WTC11 (cell line): ENCODE results near the gene UPF3A. TPM values are rescaled to one million over a fixed set of nuclear protein-coding genes. Genes with fewer than 3 reads are reported as not detected.

Experiments used
- ATF1 ChIP-seq: sonication (generic); formaldehyde crosslinking; IDR thresholded peaks from 2 replicates; pipeline ENCODE4 v1.8.1; 2023; ENCODE audit warnings: mild to moderate bottlenecking, moderate library complexity, missing genetic modification reagents
- CBFB ChIP-seq: sonication (generic); formaldehyde crosslinking; IDR thresholded peaks from 2 replicates; pipeline ENCODE4 v1.8.1; 2022; ENCODE audit warnings: mild to moderate bottlenecking, low read depth, missing genetic modification reagents
- CREM ChIP-seq: sonication (generic); formaldehyde crosslinking; IDR thresholded peaks from 2 replicates; pipeline ENCODE4 v1.8.1; 2022; ENCODE audit warnings: mild to moderate bottlenecking, missing genetic modification reagents, moderate library complexity
- E2F5 ChIP-seq: sonication (generic); formaldehyde crosslinking; IDR thresholded peaks from 2 replicates; pipeline ENCODE4 v1.8.1; 2022; ENCODE audit warnings: mild to moderate bottlenecking, moderate library complexity, missing genetic modification reagents
- ELF4 ChIP-seq: sonication (generic); formaldehyde crosslinking; IDR thresholded peaks from 2 replicates; pipeline ENCODE4 v1.8.1; 2022; ENCODE audit warnings: low read depth, mild to moderate bottlenecking, moderate library complexity, missing genetic modification reagents
- EMX1 ChIP-seq: fragments of 250-450 bp; sonication (Bioruptor Pico); IDR thresholded peaks from 2 replicates; pipeline ENCODE4 v1.8.0; 2021; ENCODE audit warnings: mild to moderate bottlenecking
- FOXJ3 ChIP-seq: sonication (generic); formaldehyde crosslinking; IDR thresholded peaks from 2 replicates; pipeline ENCODE4 v1.9.0; 2021; ENCODE audit warnings: missing genetic modification reagents, mild to moderate bottlenecking, borderline replicate concordance
- GABPB1 ChIP-seq: sonication (generic); formaldehyde crosslinking; IDR thresholded peaks from 2 replicates; pipeline ENCODE4 v1.8.1; 2023; ENCODE audit warnings: mild to moderate bottlenecking, missing genetic modification reagents
- GRHL2 ChIP-seq: fragments of 250-450 bp; sonication (Bioruptor Pico); IDR thresholded peaks from 2 replicates; pipeline ENCODE4 v1.8.0; 2022; ENCODE audit warnings: mild to moderate bottlenecking, moderate library complexity; ENCODE audit not compliant: insufficient replicate concordance, severe bottlenecking
- IRF2 ChIP-seq: sonication (generic); formaldehyde crosslinking; IDR thresholded peaks from 2 replicates; pipeline ENCODE4 v1.8.0; 2022; ENCODE audit warnings: low read depth, missing genetic modification reagents, borderline replicate concordance
- JAZF1 ChIP-seq: fragments of 250-450 bp; sonication (Bioruptor Pico); IDR thresholded peaks from 2 replicates; pipeline ENCODE4 v1.9.0; 2021; ENCODE audit warnings: moderate library complexity, mild to moderate bottlenecking, inconsistent platforms
- JUN ChIP-seq: sonication (generic); formaldehyde crosslinking; IDR thresholded peaks from 2 replicates; pipeline ENCODE4 v1.8.0; 2023; ENCODE audit warnings: mild to moderate bottlenecking, missing genetic modification reagents
- NFYB ChIP-seq: sonication (generic); formaldehyde crosslinking; conservative IDR thresholded peaks from 2 replicates; pipeline ENCODE4 v1.8.0; 2022; ENCODE audit warnings: low read depth, missing genetic modification reagents
- NR3C1 ChIP-seq: sonication (generic); formaldehyde crosslinking; conservative IDR thresholded peaks from 2 replicates; pipeline ENCODE4 v1.8.1; 2023; ENCODE audit warnings: low read depth, mild to moderate bottlenecking, missing genetic modification reagents
- OVOL2 ChIP-seq: fragments of 250-450 bp; sonication (Bioruptor Pico); IDR thresholded peaks from 2 replicates; pipeline ENCODE4 v1.9.0; 2021; ENCODE audit warnings: mild to moderate bottlenecking, borderline replicate concordance
- PRDM15 ChIP-seq: sonication (generic); formaldehyde crosslinking; IDR thresholded peaks from 2 replicates; pipeline ENCODE4 v1.8.0; 2022; ENCODE audit warnings: missing genetic modification reagents
- PRRX2 ChIP-seq: fragments of 250-450 bp; sonication (Bioruptor Pico); IDR thresholded peaks from 2 replicates; pipeline ENCODE4 v1.8.0; 2021; ENCODE audit warnings: mild to moderate bottlenecking
- TCF7 ChIP-seq: sonication (generic); formaldehyde crosslinking; IDR thresholded peaks from 2 replicates; pipeline ENCODE4 v1.8.0; 2022; ENCODE audit warnings: mild to moderate bottlenecking, low read depth, missing genetic modification reagents, moderate library complexity
- ZBTB21 ChIP-seq: sonication (generic); formaldehyde crosslinking; IDR thresholded peaks from 2 replicates; pipeline ENCODE4 v1.8.1; 2023; ENCODE audit warnings: mild to moderate bottlenecking, missing genetic modification reagents, borderline replicate concordance
- ZNF121 ChIP-seq: sonication (generic); formaldehyde crosslinking; IDR thresholded peaks from 2 replicates; pipeline ENCODE4 v1.8.0; 2023; ENCODE audit warnings: missing genetic modification reagents
- ZNF416 ChIP-seq: fragments of 250-450 bp; sonication (Bioruptor Pico); IDR thresholded peaks from 2 replicates; pipeline ENCODE4 v1.9.0; 2021; ENCODE audit warnings: mild to moderate bottlenecking, inconsistent platforms
- ZNF532 ChIP-seq: fragments of 250-450 bp; sonication (Bioruptor Pico); IDR thresholded peaks from 2 replicates; pipeline ENCODE4 v1.9.0; 2021; ENCODE audit warnings: mild to moderate bottlenecking, borderline replicate concordance
- total RNA-seq: library from RNA; stranded (reverse); gene quantifications from 3 replicates; pipeline ENCODE4 v1.2.3, GENCODE V29; 2021
- TF ChIP-seq, protein P1 (sequence below): fragments of 250-450 bp; sonication (Bioruptor Pico); IDR thresholded peaks from 2 replicates; pipeline ENCODE4 v1.8.0; 2021; ENCODE audit warnings: mild to moderate bottlenecking
- TF ChIP-seq, protein P2 (sequence below): sonication (generic); formaldehyde crosslinking; IDR thresholded peaks from 2 replicates; pipeline ENCODE4 v1.8.0; 2022; ENCODE audit warnings: mild to moderate bottlenecking, missing genetic modification reagents
- TF ChIP-seq, protein P3 (sequence below): sonication (generic); formaldehyde crosslinking; IDR thresholded peaks from 2 replicates; pipeline ENCODE4 v1.8.0; 2023; ENCODE audit warnings: missing genetic modification reagents
- TF ChIP-seq, protein P4 (sequence below): sonication (generic); formaldehyde crosslinking; IDR thresholded peaks from 2 replicates; pipeline ENCODE4 v1.8.0; 2022; ENCODE audit warnings: mild to moderate bottlenecking, missing genetic modification reagents
- TF ChIP-seq, protein P5 (sequence below): sonication (generic); formaldehyde crosslinking; IDR thresholded peaks from 2 replicates; pipeline ENCODE4 v1.8.1; 2023; ENCODE audit warnings: mild to moderate bottlenecking, missing genetic modification reagents, moderate library complexity

UPF3A gene
- total RNA-seq, 1 experiment from 2014 or later, result 71.9 TPM

DNA sequence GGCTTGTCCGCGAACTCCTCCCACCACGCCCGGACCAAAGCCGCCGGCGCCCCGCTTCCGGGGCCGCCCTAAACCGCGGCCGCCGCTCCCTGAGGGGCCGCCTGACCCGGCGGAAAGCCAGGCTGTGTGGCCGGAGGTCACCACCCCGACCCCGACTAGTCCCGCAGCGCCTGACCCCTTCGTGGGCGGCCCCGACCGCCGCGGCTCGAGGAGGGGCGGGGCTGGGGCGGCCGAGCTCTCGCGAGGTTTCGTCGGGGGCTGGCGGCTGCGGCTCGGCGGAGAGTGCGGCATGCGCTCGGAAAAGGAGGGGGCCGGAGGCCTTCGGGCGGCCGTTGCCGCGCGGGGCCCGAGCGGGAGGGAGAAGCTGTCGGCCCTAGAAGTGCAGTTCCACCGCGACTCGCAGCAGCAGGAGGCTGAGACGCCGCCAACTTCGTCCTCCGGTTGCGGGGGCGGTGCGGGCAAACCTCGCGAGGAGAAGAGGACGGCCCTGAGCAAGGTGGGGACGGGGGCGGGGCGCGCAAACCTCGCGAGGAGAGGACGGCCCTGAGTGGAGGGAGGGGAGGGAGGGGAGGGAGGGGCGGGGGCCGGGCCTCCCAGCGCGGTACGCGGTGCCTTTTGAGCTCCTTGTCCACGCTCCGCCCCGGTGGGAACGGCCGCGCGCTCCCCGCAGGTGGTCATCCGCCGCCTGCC lies at the start of gene UPF3A (continued):
- peak; percentile 43; the same call in 1 of the 2 replicates for TF ChIP-seq ZNF532 (CRISPR knock-in tag)
- no peak for TF ChIP-seq PRRX2 (CRISPR knock-in tag)
- TF ChIP-seq ATF1 (CRISPR knock-in tag), result 0 out of 2 replicates have a peak, but pooled peaks have one; percentile 60
- TF ChIP-seq GABPB1 (CRISPR knock-in tag), result peak; percentile 69
- no peak for TF ChIP-seq PRDM15 (CRISPR knock-in tag)
- TF ChIP-seq JUN, result 0 out of 2 replicates have a peak, but pooled peaks have one; percentile 47
- TF ChIP-seq NR3C1, result no peak
- TF ChIP-seq IRF2 (CRISPR knock-in tag), result no peak
- no peak for TF ChIP-seq GRHL2 (CRISPR knock-in tag)
- TF ChIP-seq TCF7 (CRISPR knock-in tag), result 0 out of 2 replicates have a peak, but pooled peaks have one; percentile 61
- no peak for TF ChIP-seq FOXJ3 (CRISPR knock-in tag)
- TF ChIP-seq NFYB (CRISPR knock-in tag), result no peak
- TF ChIP-seq E2F5 (CRISPR knock-in tag), result peak; percentile 74
- TF ChIP-seq, protein P1, sequence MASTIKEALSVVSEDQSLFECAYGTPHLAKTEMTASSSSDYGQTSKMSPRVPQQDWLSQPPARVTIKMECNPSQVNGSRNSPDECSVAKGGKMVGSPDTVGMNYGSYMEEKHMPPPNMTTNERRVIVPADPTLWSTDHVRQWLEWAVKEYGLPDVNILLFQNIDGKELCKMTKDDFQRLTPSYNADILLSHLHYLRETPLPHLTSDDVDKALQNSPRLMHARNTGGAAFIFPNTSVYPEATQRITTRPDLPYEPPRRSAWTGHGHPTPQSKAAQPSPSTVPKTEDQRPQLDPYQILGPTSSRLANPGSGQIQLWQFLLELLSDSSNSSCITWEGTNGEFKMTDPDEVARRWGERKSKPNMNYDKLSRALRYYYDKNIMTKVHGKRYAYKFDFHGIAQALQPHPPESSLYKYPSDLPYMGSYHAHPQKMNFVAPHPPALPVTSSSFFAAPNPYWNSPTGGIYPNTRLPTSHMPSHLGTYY (CRISPR knock-in tag), result no peak
- no peak for TF ChIP-seq ZBTB21 (CRISPR knock-in tag)
- TF ChIP-seq, protein P2, sequence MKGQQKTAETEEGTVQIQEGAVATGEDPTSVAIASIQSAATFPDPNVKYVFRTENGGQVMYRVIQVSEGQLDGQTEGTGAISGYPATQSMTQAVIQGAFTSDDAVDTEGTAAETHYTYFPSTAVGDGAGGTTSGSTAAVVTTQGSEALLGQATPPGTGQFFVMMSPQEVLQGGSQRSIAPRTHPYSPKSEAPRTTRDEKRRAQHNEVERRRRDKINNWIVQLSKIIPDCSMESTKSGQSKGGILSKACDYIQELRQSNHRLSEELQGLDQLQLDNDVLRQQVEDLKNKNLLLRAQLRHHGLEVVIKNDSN (CRISPR knock-in tag), result no peak
- no peak for TF ChIP-seq JAZF1
- peak; percentile 99 for TF ChIP-seq ZNF121 (CRISPR knock-in tag)
- no peak for TF ChIP-seq CBFB
- TF ChIP-seq ZNF416 (CRISPR knock-in tag), result no peak
- TF ChIP-seq OVOL2, result no peak
- TF ChIP-seq ELF4, result peak; percentile 39; the same call in 1 of the 2 replicates
- 0 out of 2 replicates have a peak, but pooled peaks have one; percentile 19 for TF ChIP-seq EMX1 (CRISPR knock-in tag)
- TF ChIP-seq, protein P3, sequence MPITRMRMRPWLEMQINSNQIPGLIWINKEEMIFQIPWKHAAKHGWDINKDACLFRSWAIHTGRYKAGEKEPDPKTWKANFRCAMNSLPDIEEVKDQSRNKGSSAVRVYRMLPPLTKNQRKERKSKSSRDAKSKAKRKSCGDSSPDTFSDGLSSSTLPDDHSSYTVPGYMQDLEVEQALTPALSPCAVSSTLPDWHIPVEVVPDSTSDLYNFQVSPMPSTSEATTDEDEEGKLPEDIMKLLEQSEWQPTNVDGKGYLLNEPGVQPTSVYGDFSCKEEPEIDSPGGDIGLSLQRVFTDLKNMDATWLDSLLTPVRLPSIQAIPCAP (CRISPR knock-in tag), result no peak
- TF ChIP-seq, protein P4, sequence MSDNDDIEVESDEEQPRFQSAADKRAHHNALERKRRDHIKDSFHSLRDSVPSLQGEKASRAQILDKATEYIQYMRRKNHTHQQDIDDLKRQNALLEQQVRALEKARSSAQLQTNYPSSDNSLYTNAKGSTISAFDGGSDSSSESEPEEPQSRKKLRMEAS (CRISPR knock-in tag), result peak; percentile 61; the same call in 1 of the 2 replicates
- TF ChIP-seq, protein P5, sequence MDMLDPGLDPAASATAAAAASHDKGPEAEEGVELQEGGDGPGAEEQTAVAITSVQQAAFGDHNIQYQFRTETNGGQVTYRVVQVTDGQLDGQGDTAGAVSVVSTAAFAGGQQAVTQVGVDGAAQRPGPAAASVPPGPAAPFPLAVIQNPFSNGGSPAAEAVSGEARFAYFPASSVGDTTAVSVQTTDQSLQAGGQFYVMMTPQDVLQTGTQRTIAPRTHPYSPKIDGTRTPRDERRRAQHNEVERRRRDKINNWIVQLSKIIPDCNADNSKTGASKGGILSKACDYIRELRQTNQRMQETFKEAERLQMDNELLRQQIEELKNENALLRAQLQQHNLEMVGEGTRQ (CRISPR knock-in tag), result peak; percentile 16; the same call in 1 of the 2 replicates
- peak; percentile 76 for TF ChIP-seq CREM
